ENCODE results near the gene SLC25A18. TPM values are rescaled to one million over a fixed set of nuclear protein-coding genes. Genes with fewer than 3 reads are reported as not detected.
A peak's percentile ranks its signal among the peaks of the same experiment; 100 is the strongest.
"Not testable (repeated sequence)": the region's sequence is repeated elsewhere in the genome, so short reads cannot be mapped to it uniquely, and the experiment has no call there.

SLC25A18 gene
- total RNA-seq, 2 donors from 2014 or later, result 0.76 to 1.2 TPM

- DNase-seq (ENCODE audit: low spot score); intact Hi-C loops (cut with DNase I): not testable (repeated sequence)
Observed at GRCh38 chr22:17566016-17566687, 2.9 kb downstream of the SLC25A18 start.

- intact Hi-C loops (cut with DNase I), result no loop called here
- DNase-seq (ENCODE audit: low spot score), result no peak
Observed at GRCh38 chr22:17566776-17567175, 3.5 kb downstream of the SLC25A18 start.

GRCh38 chr22:17569971-17570511 is 6.7 kb downstream of the SLC25A18 start:
- intact Hi-C loops (cut with DNase I), result loop anchor here in 1 of 2 donors (10.0 kb wide), 1 partner anchor 155 kb away; no protein-coding TSS in a partner anchor
- DNase-seq (ENCODE audit: low spot score), result no peak

GRCh38 chr22:17570851-17571631 is 7.7 kb downstream of the SLC25A18 start:
- intact Hi-C loops (cut with DNase I), result loop anchor here in 1 of 2 donors (10.0 kb wide), 1 partner anchor 154 kb away; no protein-coding TSS in a partner anchor
- peak; percentile 88 for DNase-seq (ENCODE audit: low spot score)

- intact Hi-C loops (cut with DNase I), result loop anchor here in 1 of 2 donors (10.0 kb wide), 1 partner anchor 150 kb away; no protein-coding TSS in a partner anchor
- no peak for DNase-seq (ENCODE audit: low spot score)
Observed at GRCh38 chr22:17575151-17575550, 11.9 kb downstream of the SLC25A18 start.

- intact Hi-C loops (cut with DNase I), result loop anchor here in 1 of 2 donors (10.0 kb wide), 1 partner anchor 149 kb away; no protein-coding TSS in a partner anchor
- peak; percentile 24 for DNase-seq (ENCODE audit: low spot score)
Observed at GRCh38 chr22:17575681-17576080, 12.4 kb downstream of the SLC25A18 start.

GRCh38 chr22:17576470-17576869 is 13.2 kb downstream of the SLC25A18 start:
- DNase-seq (ENCODE audit: low spot score), result peak; percentile 57
- intact Hi-C loops (cut with DNase I), result loop anchor here in 1 of 2 donors (10.0 kb wide), 1 partner anchor 148 kb away; no protein-coding TSS in a partner anchor

GRCh38 chr22:17578136-17578754 is 14.9 kb downstream of the SLC25A18 start:
- intact Hi-C loops (cut with DNase I), result loop anchor here in 1 of 2 donors (10.0 kb wide), 1 partner anchor 147 kb away; no protein-coding TSS in a partner anchor
- DNase-seq (ENCODE audit: low spot score), result no peak

- intact Hi-C loops (cut with DNase I), result loop anchor here in 1 of 2 donors (10.0 kb wide), 1 partner anchor 145 kb away; no protein-coding TSS in a partner anchor
- peak; percentile 67 for DNase-seq (ENCODE audit: low spot score)
Observed at GRCh38 chr22:17579535-17579981, 16.3 kb downstream of the SLC25A18 start.

GRCh38 chr22:17580441-17581031 is 17.2 kb downstream of the SLC25A18 start:
- DNase-seq (ENCODE audit: low spot score), result peak; percentile 69
- intact Hi-C loops (cut with DNase I), result no loop called here

GRCh38 chr22:17581056-17581455 is 17.8 kb downstream of the SLC25A18 start:
- intact Hi-C loops (cut with DNase I), result no loop called here
- peak; percentile 57 for DNase-seq (ENCODE audit: low spot score)

- intact Hi-C loops (cut with DNase I), result no loop called here
- DNase-seq (ENCODE audit: low spot score), result peak; percentile 52
Observed at GRCh38 chr22:17581631-17582030, 18.3 kb downstream of the SLC25A18 start.

GRCh38 chr22:17583151-17583550 is 19.9 kb downstream of the SLC25A18 start:
- DNase-seq (ENCODE audit: low spot score), result peak; percentile 52
- intact Hi-C loops (cut with DNase I), result no loop called here

- DNase-seq (ENCODE audit: low spot score), result peak; percentile 53
- intact Hi-C loops (cut with DNase I), result no loop called here
Observed at GRCh38 chr22:17586831-17587440, 23.6 kb downstream of the SLC25A18 start.

GRCh38 chr22:17587629-17588028 is 24.3 kb downstream of the SLC25A18 start:
- DNase-seq (ENCODE audit: low spot score), result peak; percentile 59
- intact Hi-C loops (cut with DNase I), result no loop called here

GRCh38 chr22:17588606-17589005 is 25.3 kb downstream of the SLC25A18 start:
- peak; percentile 44 for DNase-seq (ENCODE audit: low spot score)
- intact Hi-C loops (cut with DNase I), result no loop called here

- peak; percentile 58 for DNase-seq (ENCODE audit: low spot score)
Observed at GRCh38 chr22:17589810-17590375, 26.6 kb downstream of the SLC25A18 start.

GRCh38 chr22:17590586-17590985 is 27.3 kb downstream of the SLC25A18 start:
- peak; percentile 37 for DNase-seq (ENCODE audit: low spot score)
- intact Hi-C loops (cut with DNase I), result no loop called here

More at GRCh38 chr22:17589810-17590375, 26.6 kb downstream of the SLC25A18 start:
- intact Hi-C loops (cut with DNase I), result no loop called here
